MM.1S (cell line): ENCODE results near the gene PLEKHA1.

Experiments
- DNase-seq: peaks from one replicate; pipeline ENCODE4 v3.0.0-alpha.2; 2015
- H2AFZ ChIP-seq: fragments of 300-600 bp; sonication (generic); 2 replicates; pipeline ENCODE4 v1.6.0; 2016; ENCODE audit warnings: antibody characterized with exemption, low read length
- H3F3A ChIP-seq: fragments of 300-600 bp; sonication (generic); 2 replicates; pipeline ENCODE4 v1.6.1; 2016; ENCODE audit warnings: mild to moderate bottlenecking, antibody characterized with exemption, low read length, moderate library complexity, mixed read lengths; ENCODE audit not compliant: insufficient read depth
- H3K27ac ChIP-seq: fragments of 300-600 bp; sonication (generic); 2 replicates; pipeline ENCODE4 v1.5.1; 2016; ENCODE audit warnings: mild to moderate bottlenecking, low read length
- H3K27me3 ChIP-seq: fragments of 300-600 bp; sonication (generic); replicated peaks from 2 replicates; pipeline ENCODE4 v1.6.0; 2016; ENCODE audit warnings: low read length; ENCODE audit not compliant: insufficient read depth
- H3K36me3 ChIP-seq: fragments of 300-600 bp; sonication (generic); replicated peaks from 2 replicates; pipeline ENCODE4 v1.6.1; 2016; ENCODE audit warnings: mild to moderate bottlenecking, low read length, mixed read lengths; ENCODE audit not compliant: insufficient read depth
- H3K4me1 ChIP-seq: fragments of 300-600 bp; sonication (generic); 2 replicates; pipeline ENCODE4 v1.6.1; 2016; ENCODE audit warnings: low read length, mixed read lengths
- H3K4me2 ChIP-seq: fragments of 300-600 bp; sonication (generic); 2 replicates; pipeline ENCODE4 v1.6.0; 2016; ENCODE audit warnings: low read depth, low read length
- H3K4me3 ChIP-seq: fragments of 300-600 bp; sonication (generic); 2 replicates; pipeline ENCODE4 v1.5.1; 2016; ENCODE audit warnings: low read length, mixed read lengths
- H3K79me2 ChIP-seq: fragments of 300-600 bp; sonication (generic); 2 replicates; pipeline ENCODE4 v1.6.1; 2016; ENCODE audit warnings: mixed run types, low read length, mixed read lengths
- H3K9ac ChIP-seq: fragments of 300-600 bp; sonication (generic); 2 replicates; pipeline ENCODE4 v1.6.1; 2016; ENCODE audit warnings: low read length, mixed read lengths
- H3K9me2 ChIP-seq: fragments of 300-600 bp; sonication (generic); replicated peaks from 2 replicates; pipeline ENCODE4 v1.6.1; 2016; ENCODE audit warnings: mild to moderate bottlenecking, low read length, mixed read lengths; ENCODE audit not compliant: insufficient read depth
- H3K9me3 ChIP-seq: fragments of 300-600 bp; sonication (generic); replicated peaks from 2 replicates; pipeline ENCODE4 v1.6.1; 2016; ENCODE audit warnings: mild to moderate bottlenecking, low read length, mixed read lengths; ENCODE audit not compliant: insufficient read depth
- H4K20me1 ChIP-seq: fragments of 300-600 bp; sonication (generic); 2 replicates; pipeline ENCODE4 v1.6.1; 2016; ENCODE audit warnings: mild to moderate bottlenecking, low read length, moderate library complexity, mixed read lengths; ENCODE audit not compliant: insufficient read depth
- EZH2 ChIP-seq: fragments of 300-600 bp; sonication (generic); optimal IDR thresholded peaks from 2 replicates; pipeline ENCODE3; 2017; ENCODE audit warnings: low read depth, mild to moderate bottlenecking, antibody characterized with exemption, low read length, mixed read lengths
- EZH2phosphoT487 ChIP-seq: fragments of 300-600 bp; sonication (generic); IDR thresholded peaks from 2 replicates; pipeline ENCODE4 v1.6.1; 2018; ENCODE audit warnings: antibody characterized with exemption, low read length
- TF ChIP-seq, protein P1 (sequence below): fragments of 300-600 bp; sonication (generic); IDR thresholded peaks from 2 replicates; pipeline ENCODE4 v1.5.1; 2016; ENCODE audit warnings: antibody characterized with exemption, low read length, mixed read lengths

Gene PLEKHA1

GRCh38 chr10:122374237-122374858 lies at the start of gene PLEKHA1:
Gene PLEKHA1 (plus strand): TSS chr10:122374708. CDS start chr10:122393201, 18,493 bp downstream.
- no peaks in the 10 kb centered on the region for H3K4me1 ChIP-seq
- no peaks in the 10 kb centered on the region for H3K9me3 ChIP-seq
- peaks cover 84% of the 10 kb centered on the region for H3K27me3 ChIP-seq
- no peak within 1 kb of the TSS for H2AFZ ChIP-seq
- peak within 1 kb of the TSS; percentile 16; the same call in 1 of the 2 replicates for H3K27ac ChIP-seq
- TF ChIP-seq, protein P1, sequence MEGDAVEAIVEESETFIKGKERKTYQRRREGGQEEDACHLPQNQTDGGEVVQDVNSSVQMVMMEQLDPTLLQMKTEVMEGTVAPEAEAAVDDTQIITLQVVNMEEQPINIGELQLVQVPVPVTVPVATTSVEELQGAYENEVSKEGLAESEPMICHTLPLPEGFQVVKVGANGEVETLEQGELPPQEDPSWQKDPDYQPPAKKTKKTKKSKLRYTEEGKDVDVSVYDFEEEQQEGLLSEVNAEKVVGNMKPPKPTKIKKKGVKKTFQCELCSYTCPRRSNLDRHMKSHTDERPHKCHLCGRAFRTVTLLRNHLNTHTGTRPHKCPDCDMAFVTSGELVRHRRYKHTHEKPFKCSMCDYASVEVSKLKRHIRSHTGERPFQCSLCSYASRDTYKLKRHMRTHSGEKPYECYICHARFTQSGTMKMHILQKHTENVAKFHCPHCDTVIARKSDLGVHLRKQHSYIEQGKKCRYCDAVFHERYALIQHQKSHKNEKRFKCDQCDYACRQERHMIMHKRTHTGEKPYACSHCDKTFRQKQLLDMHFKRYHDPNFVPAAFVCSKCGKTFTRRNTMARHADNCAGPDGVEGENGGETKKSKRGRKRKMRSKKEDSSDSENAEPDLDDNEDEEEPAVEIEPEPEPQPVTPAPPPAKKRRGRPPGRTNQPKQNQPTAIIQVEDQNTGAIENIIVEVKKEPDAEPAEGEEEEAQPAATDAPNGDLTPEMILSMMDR, result no peak
- TF ChIP-seq EZH2, result no peak
- no peak for TF ChIP-seq EZH2phosphoT487
- H3F3A ChIP-seq, result peaks cover 11% of the 10 kb centered on the region; the same call in 1 of the 2 replicates
- H3K4me3 ChIP-seq, result peak within 1 kb of the TSS; percentile 25
- no peaks in the 10 kb centered on the region for H3K36me3 ChIP-seq
- no peaks in the 10 kb centered on the region for H3K9me2 ChIP-seq
- no peaks in the 10 kb centered on the region for H3K79me2 ChIP-seq
- peak; percentile 78 for DNase-seq
- no peaks in the 10 kb centered on the region for H4K20me1 ChIP-seq
- peak within 1 kb of the TSS; percentile 55 for H3K4me2 ChIP-seq
- no peak within 1 kb of the TSS for H3K9ac ChIP-seq

- no peaks in the 10 kb centered on the region for H4K20me1 ChIP-seq
- no peaks in the 10 kb centered on the region for H3K79me2 ChIP-seq
- TF ChIP-seq EZH2 (no peak), EZH2phosphoT487 (no peak)
- TF ChIP-seq, protein P1, result no peak
- no peaks in the 10 kb centered on the region for H3K9me3 ChIP-seq
- no peaks in the 10 kb centered on the region for H3K4me1 ChIP-seq
- H3K27ac ChIP-seq, result no peak overlapping the region
- no peak overlapping the region for H3K4me2 ChIP-seq
- no peak overlapping the region for H3K4me3 ChIP-seq
- no peaks in the 10 kb centered on the region for H3K9me2 ChIP-seq
- no peak overlapping the region for H3K9ac ChIP-seq
- H2AFZ ChIP-seq, result no peak overlapping the region
- H3F3A ChIP-seq, result no peaks in the 10 kb centered on the region
- DNase-seq, result no peak
- no peaks in the 10 kb centered on the region for H3K36me3 ChIP-seq
- no peaks in the 10 kb centered on the region; the same call in 1 of the 2 replicates for H3K27me3 ChIP-seq
Observed at GRCh38 chr10:122325235-122325634, 49.3 kb upstream of the PLEKHA1 start.

DNA sequence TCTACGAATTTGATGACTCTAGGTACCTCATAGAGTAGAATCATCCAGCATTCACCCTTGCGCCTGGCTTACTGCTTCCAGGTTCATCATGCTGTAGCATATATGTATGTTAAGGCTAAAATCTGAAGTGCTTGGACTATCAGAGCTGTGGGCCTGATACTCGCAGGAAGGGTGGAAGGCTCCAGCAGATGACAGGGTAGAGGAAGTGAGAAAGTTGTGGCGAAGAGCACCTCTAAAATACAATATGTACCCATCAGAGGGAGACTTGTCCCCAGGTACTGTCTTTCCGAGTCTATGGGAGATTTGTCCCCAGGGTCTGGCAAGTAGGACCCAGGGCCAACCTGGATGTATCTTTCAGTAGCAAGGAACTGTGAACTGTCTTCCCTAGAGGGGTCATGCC lies 48.1 kb upstream of the PLEKHA1 start:
- no peak overlapping the region for H3K27ac ChIP-seq
- H2AFZ ChIP-seq, result no peak overlapping the region
- no peak overlapping the region for H3K9ac ChIP-seq
- DNase-seq, result no peak
- H3K4me3 ChIP-seq, result no peak overlapping the region
- no peaks in the 10 kb centered on the region for H4K20me1 ChIP-seq
- no peaks in the 10 kb centered on the region for H3K79me2 ChIP-seq
- H3K9me2 ChIP-seq, result no peaks in the 10 kb centered on the region
- H3K36me3 ChIP-seq, result no peaks in the 10 kb centered on the region
- TF ChIP-seq EZH2phosphoT487 (no peak), EZH2 (no peak)
- TF ChIP-seq, protein P1, result no peak
- H3K27me3 ChIP-seq, result no peaks in the 10 kb centered on the region; the same call in 1 of the 2 replicates
- no peaks in the 10 kb centered on the region for H3K9me3 ChIP-seq
- no peak overlapping the region for H3K4me2 ChIP-seq
- no peaks in the 10 kb centered on the region for H3F3A ChIP-seq
- no peaks in the 10 kb centered on the region for H3K4me1 ChIP-seq
